Measurements from ENCODE around the gene SLC35D1. TPM values are rescaled to one million over a fixed set of nuclear protein-coding genes. Genes with fewer than 3 reads are reported as not detected.

SLC35D1 gene
- total RNA-seq, 1 experiment from 2014 or later = 3.8 TPM

DNA sequence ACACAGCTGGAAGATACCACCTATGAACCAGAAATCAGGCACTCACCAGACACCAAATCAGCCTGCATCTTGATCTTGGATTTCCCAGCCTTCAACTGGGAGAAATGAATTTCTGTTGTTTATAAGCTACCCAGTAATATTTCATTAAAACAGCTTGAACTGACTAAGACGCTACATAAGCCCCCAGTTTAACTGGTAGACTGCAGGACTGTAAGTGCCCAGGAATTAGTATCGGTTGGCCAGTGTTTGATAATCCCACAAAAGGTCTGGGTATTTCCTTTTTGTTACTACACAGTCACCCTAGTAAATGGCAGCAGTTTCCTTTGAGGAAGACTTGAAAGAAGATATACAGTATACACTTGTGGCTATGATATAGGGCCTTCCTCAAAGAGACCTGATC is 7.3 kb upstream of the SLC35D1 start:
- Histone ChIP-seq H3K18ac (ENCODE audit: insufficient read length, low read depth, low read length) (no peak overlapping the region), H3K56ac (ENCODE audit: insufficient read length, low read depth, low read length) (no peak overlapping the region), H2BK5ac (ENCODE audit: insufficient read length, low read length) (no peak overlapping the region), H4K20me1 (ENCODE audit: control insufficient read depth, insufficient read depth, insufficient read length) (no peaks in the 10 kb centered on the region), H2AK5ac (ENCODE audit: insufficient read length, low read length) (no peak overlapping the region), H3K27me3 (ENCODE audit: insufficient read depth, low read length) (no peaks in the 10 kb centered on the region), H3K4me2 (ENCODE audit: insufficient read depth, insufficient read length, low read length) (no peak overlapping the region), H3K4ac (ENCODE audit: low read depth, low read length) (no peak overlapping the region), H3K4me1 (ENCODE audit: insufficient read depth, low read length) (no peaks in the 10 kb centered on the region), H3K79me2 (ENCODE audit: insufficient read depth, low read length) (no peaks in the 10 kb centered on the region), H2BK12ac (ENCODE audit: insufficient read length, low read depth, low read length) (no peak overlapping the region), H2AFZ (ENCODE audit: low read length) (no peak overlapping the region), H3T11ph (ENCODE audit: low read length) (no peak overlapping the region), H4K8ac (replicated peaks; ENCODE audit: insufficient read length, low read depth, low read length) (no peak overlapping the region), H2BK15ac (ENCODE audit: low read depth, low read length) (no peak overlapping the region), H3K9ac (ENCODE audit: extremely low read depth, insufficient read length, low read length) (no peak overlapping the region), H4K91ac (ENCODE audit: insufficient read length, low read depth, low read length) (no peak overlapping the region), H4K5ac (ENCODE audit: insufficient read length, low read depth, low read length) (no peak overlapping the region), H3K27ac (ENCODE audit: insufficient read length, low read depth, low read length) (no peak overlapping the region), H2BK120ac (ENCODE audit: low read depth, low read length, poor library complexity, severe bottlenecking) (no peak overlapping the region), H3K23ac (ENCODE audit: insufficient read length, low read depth, low read length) (no peak overlapping the region), H2BK20ac (ENCODE audit: low read depth, low read length, poor library complexity, severe bottlenecking) (no peak overlapping the region), H3K9me3 (ENCODE audit: control insufficient read depth, low read depth, low read length) (no peaks in the 10 kb centered on the region), H3K23me2 (ENCODE audit: insufficient read length, low read depth, low read length, poor library complexity, severe bottlenecking) (no peaks in the 10 kb centered on the region), H3K79me1 (ENCODE audit: insufficient read depth, low read depth, low read length, poor library complexity, severe bottlenecking) (no peaks in the 10 kb centered on the region), H3K14ac (ENCODE audit: insufficient read depth, low read length) (no peak overlapping the region)
- no peak for DNase-seq
- Mint-ChIP-seq H3K27ac (no peak overlapping the region), H3K4me3 (no peak overlapping the region), H3K36me3 (ENCODE audit: insufficient read depth in 1 of 3, low read depth in 3 of 3) (no peaks in the 10 kb centered on the region), H3K27me3 (ENCODE audit: low read depth) (no peaks in the 10 kb centered on the region; the same call in none of the 2 replicates), H3K4me1 (peaks cover 4% of the 10 kb centered on the region in 2 experiments), H3K9me3 (no peaks in the 10 kb centered on the region; a peak in 1 of 5 replicates)
- no CpG with 5 or more reads among the region's 2 CpGs for WGBS (ENCODE audit: extremely low coverage, insufficient read length, low lambda C conversion rate)
- TF ChIP-seq, protein P1, sequence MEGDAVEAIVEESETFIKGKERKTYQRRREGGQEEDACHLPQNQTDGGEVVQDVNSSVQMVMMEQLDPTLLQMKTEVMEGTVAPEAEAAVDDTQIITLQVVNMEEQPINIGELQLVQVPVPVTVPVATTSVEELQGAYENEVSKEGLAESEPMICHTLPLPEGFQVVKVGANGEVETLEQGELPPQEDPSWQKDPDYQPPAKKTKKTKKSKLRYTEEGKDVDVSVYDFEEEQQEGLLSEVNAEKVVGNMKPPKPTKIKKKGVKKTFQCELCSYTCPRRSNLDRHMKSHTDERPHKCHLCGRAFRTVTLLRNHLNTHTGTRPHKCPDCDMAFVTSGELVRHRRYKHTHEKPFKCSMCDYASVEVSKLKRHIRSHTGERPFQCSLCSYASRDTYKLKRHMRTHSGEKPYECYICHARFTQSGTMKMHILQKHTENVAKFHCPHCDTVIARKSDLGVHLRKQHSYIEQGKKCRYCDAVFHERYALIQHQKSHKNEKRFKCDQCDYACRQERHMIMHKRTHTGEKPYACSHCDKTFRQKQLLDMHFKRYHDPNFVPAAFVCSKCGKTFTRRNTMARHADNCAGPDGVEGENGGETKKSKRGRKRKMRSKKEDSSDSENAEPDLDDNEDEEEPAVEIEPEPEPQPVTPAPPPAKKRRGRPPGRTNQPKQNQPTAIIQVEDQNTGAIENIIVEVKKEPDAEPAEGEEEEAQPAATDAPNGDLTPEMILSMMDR (conservative IDR thresholded peaks at IDR 0.05) = no peak
